ENCODE measurements around the gene SERPINB2.
A peak's percentile ranks its signal among the peaks of the same experiment; 100 is the strongest.
"Not testable (repeated sequence)": the region's sequence is repeated elsewhere in the genome, so short reads cannot be mapped to it uniquely, and the experiment has no call there.

SERPINB2 gene

DNA sequence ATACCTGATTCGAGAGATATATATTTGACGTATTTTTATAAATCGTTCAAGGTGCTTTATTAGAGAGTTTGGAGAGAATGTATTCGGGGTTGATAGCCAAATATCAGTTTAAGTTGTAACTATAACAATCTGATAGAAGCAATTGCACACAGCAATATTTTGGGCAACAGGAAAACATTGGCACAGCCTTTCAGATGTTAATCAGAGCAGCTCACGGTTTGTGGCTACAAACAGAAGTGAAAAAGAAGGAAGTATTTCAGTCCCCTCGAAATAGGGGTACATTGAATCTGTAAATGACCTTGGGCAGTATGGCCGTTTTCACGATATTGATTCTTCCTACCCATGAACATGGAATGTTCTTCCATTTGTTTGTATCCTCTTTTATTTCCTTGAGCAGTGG, 40.8 kb downstream of the SERPINB2 start:
- TF ChIP-seq, protein P1, sequence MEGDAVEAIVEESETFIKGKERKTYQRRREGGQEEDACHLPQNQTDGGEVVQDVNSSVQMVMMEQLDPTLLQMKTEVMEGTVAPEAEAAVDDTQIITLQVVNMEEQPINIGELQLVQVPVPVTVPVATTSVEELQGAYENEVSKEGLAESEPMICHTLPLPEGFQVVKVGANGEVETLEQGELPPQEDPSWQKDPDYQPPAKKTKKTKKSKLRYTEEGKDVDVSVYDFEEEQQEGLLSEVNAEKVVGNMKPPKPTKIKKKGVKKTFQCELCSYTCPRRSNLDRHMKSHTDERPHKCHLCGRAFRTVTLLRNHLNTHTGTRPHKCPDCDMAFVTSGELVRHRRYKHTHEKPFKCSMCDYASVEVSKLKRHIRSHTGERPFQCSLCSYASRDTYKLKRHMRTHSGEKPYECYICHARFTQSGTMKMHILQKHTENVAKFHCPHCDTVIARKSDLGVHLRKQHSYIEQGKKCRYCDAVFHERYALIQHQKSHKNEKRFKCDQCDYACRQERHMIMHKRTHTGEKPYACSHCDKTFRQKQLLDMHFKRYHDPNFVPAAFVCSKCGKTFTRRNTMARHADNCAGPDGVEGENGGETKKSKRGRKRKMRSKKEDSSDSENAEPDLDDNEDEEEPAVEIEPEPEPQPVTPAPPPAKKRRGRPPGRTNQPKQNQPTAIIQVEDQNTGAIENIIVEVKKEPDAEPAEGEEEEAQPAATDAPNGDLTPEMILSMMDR (conservative IDR thresholded peaks at IDR 0.05; ENCODE audit: low read depth, low read length): no peak
- no peak overlapping the region for H3K4me3 ChIP-seq (ENCODE audit: low read depth, low read length)
- DNase-seq (ENCODE audit: low read depth): no peak

DNA sequence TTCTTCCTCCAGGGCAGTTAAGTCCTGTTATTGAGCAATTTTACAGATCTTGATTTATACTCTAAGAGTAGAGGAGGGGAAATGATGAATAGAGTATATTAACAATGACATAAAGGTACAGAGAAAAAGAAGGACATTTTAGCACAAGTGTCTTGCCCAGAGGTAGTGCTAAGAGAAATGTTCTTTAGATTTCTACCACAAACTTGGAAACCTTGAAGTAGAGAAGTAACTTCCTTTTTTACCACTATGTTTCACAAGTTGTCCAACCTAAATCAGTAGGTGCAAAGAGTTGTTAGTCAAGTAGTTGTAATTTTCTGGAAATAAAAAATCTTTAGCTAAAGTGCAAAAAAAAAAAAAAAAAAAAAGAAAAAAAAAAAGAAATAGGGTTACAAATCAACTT, 41.9 kb downstream of the SERPINB2 start:
- H3K4me3 ChIP-seq (ENCODE audit: low read depth, low read length); DNase-seq (ENCODE audit: low read depth): not testable (repeated sequence)

DNA sequence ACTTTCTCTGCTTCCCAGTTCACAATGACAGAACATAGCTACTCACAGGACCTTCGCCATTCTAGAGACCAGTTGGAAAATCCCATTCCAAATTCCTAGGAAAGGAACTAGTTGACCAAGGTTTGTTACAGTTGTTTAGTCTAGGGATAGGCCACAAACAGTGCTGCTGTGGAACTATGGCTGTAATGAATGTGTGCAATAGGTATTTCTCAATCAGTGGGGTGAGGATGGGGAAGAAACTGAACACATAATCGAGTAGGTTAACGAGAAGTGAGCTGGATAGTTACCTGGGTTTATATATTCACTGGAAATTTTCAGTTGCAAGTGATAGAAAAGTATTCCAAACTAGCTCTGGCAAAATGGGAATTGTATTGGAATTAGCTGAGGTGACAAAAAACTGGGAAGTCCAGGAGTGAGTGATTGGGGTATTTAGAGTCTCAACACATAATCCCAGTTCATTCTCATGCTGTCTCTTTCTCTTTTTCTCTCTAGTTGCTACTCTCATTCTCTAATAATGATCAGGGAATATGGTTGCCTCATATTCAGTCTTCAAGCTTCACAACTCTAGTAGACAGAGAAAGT, 43.4 kb downstream of the SERPINB2 start:
- no peak for DNase-seq (ENCODE audit: low read depth)
- TF ChIP-seq, protein P1 (conservative IDR thresholded peaks at IDR 0.05; ENCODE audit: low read depth, low read length): no peak
- H3K4me3 ChIP-seq (ENCODE audit: low read depth, low read length): no peak overlapping the region

DNA sequence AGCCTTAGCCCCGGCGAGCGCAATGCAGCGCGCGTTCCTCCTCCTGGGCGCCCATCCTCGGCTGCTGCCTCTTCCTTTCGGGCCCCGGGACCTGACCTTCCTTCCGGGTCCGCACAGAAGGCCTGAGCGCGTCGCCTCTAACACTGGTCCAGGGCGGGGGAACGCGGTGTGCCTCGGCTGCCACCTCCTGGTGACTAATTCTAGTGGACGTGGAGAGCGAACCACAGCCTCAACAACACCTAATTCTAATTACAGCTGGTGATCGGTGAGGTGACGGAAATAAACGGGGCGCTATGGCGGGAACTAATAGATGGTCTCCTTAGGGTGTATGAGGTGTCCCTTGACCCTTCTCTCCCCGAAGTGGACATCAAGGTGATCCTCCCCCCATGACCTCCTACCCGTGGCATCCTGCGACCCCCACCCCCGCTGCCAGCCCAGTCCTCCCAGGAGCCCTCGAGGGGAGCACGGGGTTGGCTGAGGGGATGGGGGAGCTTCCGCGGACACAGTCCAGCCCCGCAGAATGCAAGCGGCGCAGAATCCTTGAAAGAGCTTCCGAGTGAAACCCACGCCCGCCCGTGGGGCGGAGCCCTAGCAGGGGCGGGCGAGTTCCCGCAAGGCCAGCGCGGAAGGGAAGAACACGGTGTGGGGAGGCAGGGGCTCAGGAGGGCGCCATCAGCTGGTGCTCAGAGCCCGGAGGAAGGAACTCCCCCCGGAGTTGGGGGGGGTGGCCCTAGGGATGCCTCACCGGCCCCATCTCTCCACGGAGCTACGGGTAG, 48.8 kb downstream of the SERPINB2 start:
- H3K4me3 ChIP-seq (ENCODE audit: low read depth, low read length): peak overlapping the region; percentile 68
- TF ChIP-seq, protein P1 (conservative IDR thresholded peaks at IDR 0.05; ENCODE audit: low read depth, low read length): peak; percentile 79
- peak; percentile 67 for DNase-seq (ENCODE audit: low read depth)

DNA sequence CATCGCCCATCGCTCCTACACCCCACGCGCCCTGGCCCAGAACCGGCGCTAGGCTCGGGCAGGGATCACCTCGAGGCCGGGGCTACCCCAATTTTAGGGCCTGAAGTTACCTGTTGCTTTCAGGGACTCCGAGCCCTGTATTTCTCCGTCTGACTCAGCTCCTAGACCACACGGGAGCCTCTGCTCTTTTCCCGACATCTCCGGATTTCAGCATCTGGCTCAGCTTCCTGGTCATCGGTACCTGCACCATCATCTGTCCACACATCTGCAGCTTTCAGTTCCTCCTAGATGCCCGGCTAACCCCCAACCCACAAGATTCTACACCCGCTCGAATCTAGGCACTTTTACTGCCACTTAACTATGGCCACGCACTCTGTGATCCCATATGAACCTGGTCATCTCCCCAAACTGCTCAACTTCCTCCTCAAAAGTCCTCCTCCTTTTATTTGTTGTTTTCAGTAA, 49.5 kb downstream of the SERPINB2 start:
- TF ChIP-seq, protein P1 (conservative IDR thresholded peaks at IDR 0.05; ENCODE audit: low read depth, low read length): no peak
- no peak for DNase-seq (ENCODE audit: low read depth)
- H3K4me3 ChIP-seq (ENCODE audit: low read depth, low read length): peak overlapping the region; percentile 68

DNA sequence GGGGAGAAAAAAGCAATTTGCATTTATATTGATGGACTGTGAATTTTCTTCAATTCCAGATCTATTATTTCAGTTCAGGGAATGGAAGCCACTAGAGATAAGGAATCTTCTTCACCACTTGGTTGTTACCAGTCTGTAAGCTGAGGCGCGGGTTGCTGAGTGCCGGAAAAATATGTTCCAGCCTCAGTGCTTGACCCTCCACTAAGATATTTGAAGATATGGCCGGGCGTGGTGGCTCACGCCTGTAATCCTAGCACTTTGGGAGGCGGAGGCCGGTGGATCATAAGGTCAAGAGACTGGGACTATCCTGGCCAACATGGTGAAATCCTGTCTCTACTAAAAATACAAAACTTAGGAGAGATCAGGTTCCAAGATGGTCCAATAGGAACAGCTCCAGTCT, 52.5 kb downstream of the SERPINB2 start:
- DNase-seq (ENCODE audit: low read depth): no peak
- no peak overlapping the region for H3K4me3 ChIP-seq (ENCODE audit: low read depth, low read length)
- TF ChIP-seq, protein P1 (conservative IDR thresholded peaks at IDR 0.05; ENCODE audit: low read depth, low read length): no peak

DNA sequence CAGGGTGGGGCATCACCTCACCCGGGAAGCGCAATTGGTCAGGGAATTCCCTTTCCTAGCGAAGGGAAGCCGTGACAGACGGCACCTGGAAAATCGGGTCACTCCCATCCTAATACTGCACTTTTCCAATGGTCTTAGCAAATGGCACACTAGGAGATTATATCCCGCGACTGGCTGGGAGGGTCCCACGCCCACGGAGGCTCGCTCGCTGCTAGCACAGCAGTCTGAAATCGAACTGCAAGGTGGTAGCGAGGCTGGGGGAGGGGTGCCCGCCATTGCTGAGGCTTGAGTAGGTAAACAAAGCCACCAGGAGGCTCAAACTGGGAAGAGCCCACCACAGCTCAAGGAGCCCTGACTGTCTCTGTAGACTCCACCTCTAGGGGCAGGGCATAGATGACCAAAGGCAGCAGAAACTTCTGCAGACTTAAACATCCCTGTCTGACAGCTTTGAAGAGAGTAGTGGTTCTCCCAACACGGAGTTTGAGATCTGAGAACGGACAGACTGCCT, 53.1 kb downstream of the SERPINB2 start:
- not testable (repeated sequence) for H3K4me3 ChIP-seq (ENCODE audit: low read depth, low read length); DNase-seq (ENCODE audit: low read depth)
